GM21526 (cell line): Measurements from ENCODE around the gene ALG2.
"Not testable (repeated sequence)": the region's sequence is repeated elsewhere in the genome, so short reads cannot be mapped to it uniquely, and the experiment has no call there.

Experiments used
- ATAC-seq: cut with Tn5 transposase; IDR thresholded peaks from one replicate; pipeline ENCODE4 v1.9.1; 2021; ENCODE audit warnings: moderate library complexity; ENCODE audit not compliant: unreplicated experiment, low FRiP score

Gene ALG2

DNA sequence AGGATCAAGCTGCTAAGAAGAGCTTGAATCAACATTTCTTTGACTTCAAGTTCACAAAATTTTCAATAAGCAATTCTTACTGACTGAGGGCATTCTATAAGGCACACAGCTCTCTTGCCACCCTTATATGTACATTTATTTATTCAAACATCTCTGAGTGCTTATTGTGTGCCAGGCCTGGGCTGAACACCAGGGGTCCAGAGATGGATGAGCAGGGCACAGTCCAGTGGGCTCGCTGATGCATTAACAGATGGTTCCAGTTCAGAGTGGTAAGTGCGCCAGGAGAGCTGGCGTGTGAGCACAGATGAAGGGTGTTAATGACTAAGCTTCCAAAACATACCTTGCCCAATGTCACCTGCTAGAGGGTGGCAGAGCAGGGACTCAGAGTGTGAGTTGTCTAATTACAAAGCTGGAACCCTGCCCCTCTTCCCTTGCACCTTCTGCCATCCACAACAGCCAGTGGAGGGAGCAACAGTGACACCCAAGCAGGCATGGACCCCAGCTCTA lies 24.6 kb downstream of the ALG2 start:
- no peak for ATAC-seq

- not testable (repeated sequence) for ATAC-seq
Measured at GRCh38 chr9:99196484-99196883, 25.3 kb downstream of the ALG2 start.

- ATAC-seq = no peak
Measured at GRCh38 chr9:99193466-99193821, 28.3 kb downstream of the ALG2 start.

DNA sequence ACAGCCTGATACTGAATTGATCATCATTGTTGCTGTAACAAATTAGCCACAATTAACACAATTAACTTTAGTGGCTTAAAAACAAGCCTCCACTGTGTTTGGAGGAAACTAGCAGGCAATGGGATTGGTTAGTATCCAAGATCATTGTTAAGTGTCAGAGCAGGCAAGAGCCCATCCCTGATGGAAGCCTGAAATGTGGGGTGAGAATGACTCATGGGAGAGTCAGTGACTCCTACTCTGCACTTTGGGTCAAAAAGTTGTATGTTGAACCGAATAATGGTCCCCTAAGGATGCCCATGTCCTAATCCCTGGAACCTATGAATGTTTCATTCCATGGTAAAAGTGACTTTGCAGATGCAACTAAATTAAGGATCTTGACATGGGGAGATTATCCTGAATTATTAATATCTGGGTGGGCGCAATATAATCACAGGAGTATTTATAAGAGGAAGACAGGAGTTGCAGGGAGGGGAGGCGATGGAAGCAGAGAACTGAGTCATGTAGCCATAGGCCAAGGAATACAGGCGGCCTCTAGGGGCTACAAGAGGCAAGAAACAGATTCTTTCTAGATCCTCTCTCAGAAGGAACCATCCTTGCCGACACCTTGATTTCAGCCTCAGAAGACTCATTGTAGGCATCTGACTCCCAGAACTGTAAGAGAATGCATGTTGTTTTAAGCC lies 28.8 kb downstream of the ALG2 start:
- ATAC-seq = no peak

GRCh38 chr9:99190597-99191283 lies 31.0 kb downstream of the ALG2 start:
- ATAC-seq = no peak

DNA sequence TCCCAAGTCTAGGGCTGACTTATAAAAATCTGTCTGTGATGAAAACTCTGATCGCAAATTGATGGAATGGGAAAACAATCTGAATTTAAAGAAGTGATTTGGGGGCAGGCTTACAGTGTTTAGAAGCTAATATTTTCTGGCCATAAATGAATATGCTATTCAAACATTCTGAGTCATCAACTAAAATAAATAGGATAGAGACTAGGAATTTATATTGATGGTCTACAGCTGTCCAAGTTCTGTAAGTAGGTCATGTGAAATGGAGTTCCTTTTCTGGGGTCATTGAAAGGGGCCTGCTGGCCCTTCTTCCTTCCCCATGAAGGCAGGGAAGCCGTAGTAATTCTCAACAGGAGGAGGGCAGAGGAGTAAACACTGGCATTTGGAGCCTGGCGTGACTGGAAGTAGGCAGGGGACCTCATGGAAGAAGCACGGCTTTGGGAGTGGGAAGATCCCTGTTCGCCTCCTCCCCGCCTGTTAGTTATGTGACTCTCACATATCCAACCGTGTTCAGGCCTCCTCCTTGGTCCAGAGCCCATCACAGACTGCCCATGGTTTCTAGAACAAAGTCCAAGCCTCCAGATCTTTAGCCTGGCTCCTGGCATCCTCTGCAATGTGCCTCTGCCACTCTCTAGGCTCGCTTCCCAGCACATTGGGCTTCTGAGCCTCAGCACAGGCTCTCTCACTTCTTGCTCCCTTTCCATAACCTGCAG lies 31.7 kb downstream of the ALG2 start:
- no peak for ATAC-seq

- ATAC-seq = no peak
Measured at GRCh38 chr9:99189186-99189585, 32.6 kb downstream of the ALG2 start.

- no peak for ATAC-seq
Measured at GRCh38 chr9:99187311-99187710, 34.4 kb downstream of the ALG2 start.

GRCh38 chr9:99185934-99186333 lies 35.8 kb downstream of the ALG2 start:
- no peak for ATAC-seq

DNA sequence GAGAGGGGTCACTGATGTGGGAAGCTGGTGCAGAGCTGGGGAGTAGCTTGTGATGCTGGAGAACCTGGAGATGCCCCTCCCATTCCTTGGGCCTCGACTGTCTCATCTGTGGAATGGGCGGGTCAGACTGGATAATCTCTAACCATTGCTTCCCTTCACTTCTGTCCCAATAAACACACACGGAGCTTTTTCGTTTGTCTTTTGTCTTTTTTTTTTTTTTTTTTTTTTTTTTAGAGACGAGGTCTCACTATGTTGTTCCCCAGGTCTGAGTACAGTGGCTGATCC lies 36.5 kb downstream of the ALG2 start:
- no peak for ATAC-seq

GRCh38 chr9:99184475-99185347 lies 37.0 kb downstream of the ALG2 start:
- no peak for ATAC-seq

- ATAC-seq = no peak
Measured at GRCh38 chr9:99184110-99184474, 37.6 kb downstream of the ALG2 start.

DNA sequence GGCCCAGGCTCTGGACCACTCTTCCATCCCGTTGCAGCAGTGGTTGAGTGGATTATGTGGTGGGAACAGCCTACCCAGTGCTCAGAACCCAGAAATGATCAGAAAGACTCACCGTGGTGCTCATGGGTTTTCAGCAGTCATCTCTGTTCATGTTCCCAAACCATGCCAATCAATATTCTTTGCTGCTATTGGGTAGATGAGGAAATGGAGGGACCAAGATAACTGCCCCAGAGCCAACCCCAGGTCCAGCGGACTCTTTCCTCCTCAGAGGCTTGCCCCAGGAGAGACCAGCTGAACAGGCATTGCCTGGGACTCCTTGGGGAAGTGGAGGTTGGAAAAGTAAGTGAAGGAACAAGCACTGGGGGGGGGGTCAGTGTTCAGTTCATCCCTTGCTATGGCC lies 38.1 kb downstream of the ALG2 start:
- no peak for ATAC-seq

- ATAC-seq = no peak
Measured at GRCh38 chr9:99182356-99182755, 39.4 kb downstream of the ALG2 start.

GRCh38 chr9:99181621-99182020 lies 40.1 kb downstream of the ALG2 start:
- no peak for ATAC-seq

- ATAC-seq = no peak
Measured at GRCh38 chr9:99181206-99181605, 40.5 kb downstream of the ALG2 start.

DNA sequence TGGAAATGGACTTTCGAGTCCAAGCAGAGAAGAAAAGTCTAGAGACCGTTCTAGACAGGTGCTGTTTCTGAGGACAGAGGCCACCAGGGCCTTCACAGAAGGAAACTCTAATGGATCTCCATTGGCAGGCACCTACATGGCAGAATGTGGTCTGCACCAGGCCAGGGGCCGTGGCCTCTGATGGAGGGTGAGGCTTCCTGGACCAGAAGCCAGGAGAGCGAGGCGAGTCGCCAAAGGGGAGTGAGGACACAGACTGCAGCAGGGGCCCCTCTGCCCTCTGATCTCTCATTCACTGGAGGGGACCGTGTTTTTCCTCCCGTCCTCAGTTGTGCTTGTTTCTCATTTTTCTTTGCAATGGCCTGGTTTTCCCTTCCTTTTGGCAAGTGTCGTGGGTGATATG lies 41.1 kb downstream of the ALG2 start:
- ATAC-seq = no peak

- ATAC-seq = no peak
Measured at GRCh38 chr9:99180199-99180598, 41.5 kb downstream of the ALG2 start.

DNA sequence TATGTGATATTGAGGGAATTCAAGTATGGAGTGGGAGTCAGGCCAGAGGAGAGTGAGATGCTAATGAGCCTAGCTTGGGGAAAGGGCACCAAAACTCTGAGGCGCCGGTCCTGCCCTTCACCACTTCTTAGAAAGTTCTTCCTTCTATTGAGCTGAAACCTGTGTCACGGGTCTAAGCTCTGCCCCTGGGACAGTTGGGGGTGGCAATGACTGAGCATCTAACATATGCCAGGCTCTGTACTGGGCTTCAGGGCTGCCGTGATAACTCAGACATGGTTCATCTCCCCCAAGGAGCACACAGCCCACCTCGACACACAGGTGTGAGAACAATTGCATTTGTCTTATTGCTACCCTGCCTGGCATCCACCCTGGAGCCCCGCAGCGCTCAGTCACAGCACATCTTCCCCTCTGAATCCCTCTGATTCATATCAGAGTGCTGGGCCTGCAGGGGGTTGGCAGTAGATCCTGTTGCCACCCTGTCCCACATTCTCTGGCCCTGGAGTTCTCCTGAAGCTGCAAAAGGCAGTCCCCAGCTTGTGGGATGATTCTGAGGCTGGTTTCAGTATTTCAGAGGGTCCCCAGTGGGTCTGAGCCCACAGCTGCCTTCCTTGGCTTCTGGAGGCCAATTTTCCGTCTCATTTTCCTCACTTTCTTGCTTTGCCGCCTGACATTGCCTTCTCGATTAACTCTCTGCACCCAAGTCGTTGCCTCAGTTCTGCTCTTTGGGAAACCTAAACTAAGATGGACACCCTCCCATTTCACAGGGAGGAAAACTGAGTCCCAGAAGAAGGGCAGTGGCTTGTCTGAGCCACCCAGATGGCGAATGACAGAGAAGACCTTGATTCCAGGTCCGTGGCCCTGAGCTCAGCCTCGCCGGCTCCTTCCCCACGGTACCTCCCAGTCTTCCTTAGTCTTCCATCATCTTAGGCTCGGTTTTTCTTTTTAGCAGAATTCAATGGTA lies 42.5 kb downstream of the ALG2 start:
- ATAC-seq = no peak
